NCI-H1417 (cell line): ENCODE measurements around the gene WDR70.
A peak's percentile ranks its signal among the peaks of the same experiment; 100 is the strongest.
"Not testable (repeated sequence)": the region's sequence is repeated elsewhere in the genome, so short reads cannot be mapped to it uniquely, and the experiment has no call there.

Source experiments
- DNase-seq, 3 experiments: peaks; one replicate each; lab custom pipeline; 2025; lab: John Stamatoyannopoulos, UW

WDR70 gene

DNA sequence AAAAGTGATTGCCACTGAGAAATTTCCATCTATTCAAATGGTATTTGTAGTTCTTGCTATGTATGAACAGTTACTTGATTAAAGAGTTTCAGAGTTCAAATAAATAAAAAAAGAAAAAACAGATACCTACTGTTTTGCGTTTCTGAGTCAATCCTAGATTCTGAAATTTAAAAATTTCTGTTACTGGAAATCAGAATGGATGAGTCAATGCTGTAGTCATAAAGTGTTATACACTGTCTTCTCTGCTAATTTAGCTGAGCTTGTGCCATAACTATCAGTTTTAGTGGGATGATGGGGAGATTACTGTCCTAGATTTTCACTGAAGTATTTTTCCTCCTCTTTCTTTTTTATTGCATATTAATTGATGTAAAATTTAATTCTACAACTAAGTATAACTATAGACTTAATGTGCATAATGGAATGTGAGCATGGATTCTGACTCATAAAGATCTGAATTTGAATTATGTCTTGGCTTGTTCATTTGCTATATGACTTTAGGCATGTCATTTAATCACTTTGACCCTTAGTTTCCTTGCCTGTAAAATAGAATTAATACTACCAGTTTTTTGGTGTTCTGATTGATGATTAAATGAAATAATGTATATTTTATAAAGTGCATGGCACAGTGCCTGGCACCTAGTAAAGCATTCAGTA lies 75.4 kb downstream of the WDR70 start:
- DNase-seq, result not testable (repeated sequence)

DNA sequence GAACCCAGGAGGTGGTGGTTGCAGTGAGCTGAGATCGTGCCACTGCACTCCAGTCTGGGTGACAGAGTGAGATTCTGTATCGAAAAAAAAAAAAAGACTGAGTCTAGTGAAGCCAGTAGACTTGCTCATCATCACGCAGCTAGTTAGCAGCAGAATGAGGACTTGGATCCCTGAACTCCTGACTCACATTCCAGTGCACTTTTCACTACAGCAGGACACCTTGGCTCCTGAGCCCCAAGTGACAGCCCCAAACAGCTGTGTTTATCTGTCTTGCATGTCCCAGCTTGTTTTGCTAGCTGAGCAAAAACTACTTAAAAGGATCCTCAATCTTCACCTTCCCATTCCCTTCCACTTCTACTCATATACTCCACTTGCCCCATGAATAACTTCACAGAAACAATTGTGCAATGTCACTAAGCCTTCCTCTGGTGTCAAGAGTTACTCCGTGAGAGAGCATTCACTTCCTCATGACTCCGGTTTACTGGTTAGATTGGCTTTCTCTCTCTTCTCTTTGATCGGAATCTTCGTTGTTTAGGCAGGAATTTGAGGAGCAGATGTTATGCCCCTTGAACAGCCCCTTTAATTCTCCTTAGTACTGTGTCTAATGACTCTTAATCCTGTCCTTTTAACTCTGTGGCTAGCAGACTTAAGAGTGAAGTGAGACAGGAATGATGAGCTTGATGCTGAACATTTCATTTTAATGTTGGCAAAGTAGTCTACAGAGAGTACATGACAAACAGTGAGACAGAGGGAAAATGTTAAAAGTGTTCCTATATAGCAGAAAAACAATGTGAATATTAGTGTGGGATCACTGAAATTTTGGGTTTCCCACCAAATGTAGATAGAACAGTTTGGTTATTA lies 84.3 kb downstream of the WDR70 start:
- not testable (repeated sequence) for DNase-seq

DNA sequence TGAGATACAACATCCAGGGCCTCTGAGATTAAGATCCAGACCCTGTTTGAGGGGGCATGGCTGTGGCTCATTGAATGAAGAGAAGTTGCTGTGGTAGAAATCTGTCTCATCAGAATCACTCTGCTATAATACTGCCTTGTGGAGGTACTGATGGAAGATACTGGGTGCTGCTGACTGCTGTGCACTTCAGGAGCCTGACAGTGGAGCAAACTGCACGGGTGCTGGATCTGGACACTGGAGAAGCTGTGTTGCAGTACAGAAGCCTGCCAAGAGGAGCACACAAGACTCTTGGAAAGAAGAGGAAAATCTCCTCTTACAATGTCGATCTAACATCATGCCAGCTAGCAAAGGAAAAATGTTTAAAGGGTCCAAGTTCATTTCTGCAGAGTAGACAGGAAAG lies 85.5 kb downstream of the WDR70 start:
- DNase-seq, result peak in 1 of 3 experiments; percentile 25

GRCh38 chr5:37469383-37469782 lies 90.3 kb downstream of the WDR70 start:
- not testable (repeated sequence) for DNase-seq

- no peak for DNase-seq
Observed at GRCh38 chr5:37471666-37472197, 92.6 kb downstream of the WDR70 start.

DNA sequence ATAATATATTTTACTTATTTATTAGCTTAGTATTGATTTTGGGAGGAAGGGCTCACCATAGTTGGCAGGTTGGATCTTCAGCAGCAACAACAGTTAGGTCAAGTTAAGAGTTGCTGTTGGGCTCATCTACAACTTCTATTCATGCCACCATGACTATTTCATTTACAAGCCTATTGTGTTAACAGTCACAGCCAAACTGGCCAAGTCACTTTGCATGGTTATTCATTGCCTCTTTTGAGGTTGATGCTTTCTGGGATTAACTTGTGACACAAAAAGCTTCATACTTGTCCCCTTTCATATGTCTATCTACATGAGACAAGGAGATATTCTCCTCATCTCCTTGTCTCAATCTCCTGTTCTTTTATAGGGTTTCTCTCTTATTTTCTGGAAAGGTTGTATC lies 98.3 kb downstream of the WDR70 start:
- DNase-seq, result no peak

- no peak for DNase-seq
Observed at GRCh38 chr5:37478121-37478894, 99.2 kb downstream of the WDR70 start.

DNA sequence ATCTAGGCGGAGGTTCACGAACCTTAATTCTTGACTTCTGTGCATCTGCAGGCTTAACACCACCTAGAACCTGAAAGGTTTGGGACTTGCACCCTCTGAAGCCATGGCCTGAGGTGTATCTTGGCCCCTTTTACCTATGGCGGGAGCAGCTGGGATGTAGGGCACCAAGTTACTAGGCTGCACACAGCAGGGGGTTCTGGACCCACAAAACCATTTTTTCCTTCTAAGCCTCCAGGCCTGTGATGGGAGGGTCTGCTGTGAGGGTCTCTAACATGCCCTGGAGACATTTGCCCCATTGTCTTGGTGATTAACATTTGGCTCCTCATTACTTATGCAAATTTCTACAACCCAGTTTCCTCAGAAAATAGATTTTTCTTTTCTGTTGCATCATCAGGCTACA lies 102.3 kb downstream of the WDR70 start:
- DNase-seq, result not testable (repeated sequence)

GRCh38 chr5:37490120-37490810 lies 111.1 kb downstream of the WDR70 start:
- DNase-seq, result no peak

- DNase-seq, result no peak
Observed at GRCh38 chr5:37490931-37491330, 111.8 kb downstream of the WDR70 start.

GRCh38 chr5:37492778-37493555 lies 113.8 kb downstream of the WDR70 start:
- no peak for DNase-seq

- no peak for DNase-seq
Observed at GRCh38 chr5:37494756-37495155, 115.6 kb downstream of the WDR70 start.

- DNase-seq, result peak in 1 of 3 experiments; percentile 19
Observed at GRCh38 chr5:37495210-37495609, 116.1 kb downstream of the WDR70 start.

- DNase-seq, result no peak
Observed at GRCh38 chr5:37495668-37496347, 116.7 kb downstream of the WDR70 start.

- no peak for DNase-seq
Observed at GRCh38 chr5:37496902-37497445, 117.9 kb downstream of the WDR70 start.

- no peak for DNase-seq
Observed at GRCh38 chr5:37501152-37501551, 122.0 kb downstream of the WDR70 start.

- no peak for DNase-seq
Observed at GRCh38 chr5:37506241-37506640, 127.1 kb downstream of the WDR70 start.

DNA sequence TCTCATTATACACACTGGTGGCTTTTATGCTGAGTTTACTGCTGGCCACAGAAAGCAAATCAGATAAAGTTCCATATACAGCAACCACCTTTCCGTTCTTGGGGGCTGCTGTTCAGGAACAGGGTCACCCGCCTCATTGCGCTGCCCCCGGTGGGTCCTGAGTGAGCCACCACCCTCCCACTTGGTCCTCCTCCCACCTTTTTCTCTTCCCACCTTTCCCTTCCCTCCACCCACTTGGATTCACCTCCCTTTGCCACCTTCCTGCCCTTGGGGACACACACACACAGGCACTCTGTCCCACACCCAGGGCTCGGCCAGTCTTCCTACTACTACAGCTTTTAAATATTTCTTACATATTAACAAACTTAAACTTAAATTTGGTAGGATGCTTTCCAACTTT lies 127.6 kb downstream of the WDR70 start:
- DNase-seq, result no peak

DNA sequence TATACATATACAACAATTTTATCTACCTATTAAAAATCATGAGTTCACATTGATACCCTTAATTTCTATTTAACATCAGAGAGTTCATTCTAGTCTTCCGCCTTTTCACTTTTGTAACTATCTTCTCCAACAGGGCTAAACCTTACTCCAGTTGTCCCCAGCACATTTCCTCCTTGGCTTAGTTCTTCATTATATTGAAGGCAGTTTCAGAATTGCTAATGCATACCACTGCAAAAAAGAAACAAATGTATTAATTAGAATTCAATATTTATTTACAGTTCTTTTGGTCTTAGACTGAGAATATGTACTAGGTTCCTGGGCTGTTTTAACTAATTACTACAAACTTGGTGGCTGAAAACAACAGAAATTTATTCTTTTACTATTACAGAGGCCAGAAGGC lies 132.5 kb downstream of the WDR70 start:
- DNase-seq, result no peak

DNA sequence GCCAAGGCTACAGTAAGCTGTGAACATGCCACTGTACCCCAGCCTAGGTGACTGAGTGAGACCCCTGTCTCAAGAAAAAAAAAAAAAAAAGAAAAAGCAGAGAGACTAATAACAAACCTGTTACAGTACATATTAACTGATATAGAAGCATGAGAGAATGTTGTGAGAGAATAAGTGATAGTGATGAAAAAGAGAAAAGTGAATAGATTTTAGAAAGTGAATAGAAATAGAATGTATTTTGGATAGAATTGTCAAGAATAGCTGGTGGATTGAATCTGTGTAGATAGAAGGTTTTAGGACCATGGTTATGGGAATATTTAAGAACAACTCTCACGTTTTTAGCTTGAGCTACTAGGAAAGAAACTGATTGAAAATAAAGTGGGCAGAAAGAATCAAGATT lies 135.8 kb downstream of the WDR70 start:
- DNase-seq, result no peak
